Left cardiac atrium (tissue), 4 donors: ENCODE results near the gene ABCA1. TPM values are rescaled to one million over a fixed set of nuclear protein-coding genes. Genes with fewer than 3 reads are reported as not detected.
A peak's percentile ranks its signal among the peaks of the same experiment; 100 is the strongest.

Experiments
- ATAC-seq, 2 donors: fragments of 200-7000 bp; cut with Tn5 transposase; one replicate each; pipeline ENCODE4 v1.9.1; 2020; ENCODE audit warnings: mild to moderate bottlenecking in 2 of 2, moderate library complexity in 2 of 2
- DNase-seq: peaks from one replicate; pipeline ENCODE4 v3.0.0-alpha.2; 2020
- intact Hi-C, 2 donors: fragments of 100-400 bp; cut with DNase I; formaldehyde crosslinking; loops; one replicate each; pipeline versions ENCODE4 v1.14.1 to v1.15.1; 2022 to 2023
- total RNA-seq, 2 donors: library from RNA; stranded (reverse); fragmentation: NEBNext Ultra II Directional; extraction: Animal tissue kit (Norgen Biotek cat#: 25700); gene quantifications; one replicate each; pipeline ENCODE4 v1.2.1, GENCODE V29; 2021
- donor health status: DM: no; HTN: yes; CAD: no.
- donor health status: DM: no; HTN: yes; CAD: no; lungs with severe emphysema.
- donor health status: DM: yes; HTN: yes; CAD: no.
- donor health status: Dilated cardiomyopathy.

Gene ABCA1
- total RNA-seq, 2 donors from 2014 or later, result 8.3 to 19.8 TPM

- ATAC-seq (peak in 1 of 2 donors; percentile 16), DNase-seq (no peak)
- intact Hi-C loops, result no loop called here
Observed at GRCh38 chr9:104826911-104827310, 101.0 kb downstream of the ABCA1 start.

DNA sequence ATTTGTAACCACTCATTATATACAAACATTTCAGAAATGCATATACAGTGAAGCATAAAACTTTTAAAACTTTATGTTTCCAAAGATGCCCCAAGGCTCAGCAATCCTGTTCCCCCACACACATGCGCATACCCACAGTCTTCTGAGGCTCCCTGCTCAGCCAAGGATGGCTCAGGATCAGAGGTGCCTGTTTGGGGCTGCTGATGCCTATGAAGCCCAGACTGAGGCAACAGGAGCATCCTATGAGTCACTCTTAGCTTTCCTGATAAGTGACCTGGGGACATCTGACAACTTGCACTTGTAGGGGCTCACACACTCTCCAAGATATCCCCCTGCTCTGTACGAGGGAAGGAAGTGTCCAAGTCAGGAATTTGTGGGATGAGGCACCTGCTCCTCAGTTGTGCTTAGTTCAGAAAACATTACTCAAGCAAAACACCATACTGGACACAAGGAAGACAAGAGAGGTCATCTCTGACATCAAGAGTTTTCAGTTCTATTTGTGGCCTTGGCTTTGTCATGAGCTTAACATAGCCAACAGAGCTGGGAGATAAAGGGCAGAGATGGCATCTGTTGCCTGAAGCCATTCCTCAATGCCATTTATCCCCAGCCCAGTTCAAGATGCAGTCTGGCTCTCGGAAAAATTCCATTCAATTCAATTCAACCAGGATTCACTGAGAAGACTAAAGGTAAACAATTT is 101.7 kb downstream of the ABCA1 start:
- DNase-seq (no peak), ATAC-seq (peak in 1 of 2 donors; percentile 58)
- intact Hi-C loops, result no loop called here

DNA sequence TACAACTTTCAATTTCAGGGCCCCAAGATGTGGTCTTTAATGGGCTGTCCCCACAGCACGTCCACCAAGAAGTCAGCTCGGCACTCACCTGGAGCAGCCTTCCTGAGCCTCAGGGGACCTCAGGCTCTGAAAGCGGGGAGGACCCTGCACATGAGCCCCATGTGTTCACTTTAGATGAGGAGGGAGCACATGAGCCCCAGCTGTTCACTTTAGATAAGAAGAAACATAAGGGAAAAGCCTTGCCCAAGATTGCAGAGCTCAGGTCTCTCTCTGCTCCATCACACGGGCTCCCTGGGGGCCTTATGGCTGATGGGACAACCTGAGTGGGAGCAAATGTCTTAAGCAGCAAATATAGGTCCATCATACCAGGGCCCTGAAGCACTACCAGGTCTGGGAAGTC is 107.6 kb downstream of the ABCA1 start:
- intact Hi-C loops, result no loop called here
- ATAC-seq, result no peak
- no peak for DNase-seq

- intact Hi-C loops, result no loop called here
- DNase-seq, result no peak
- no peak for ATAC-seq
Observed at GRCh38 chr9:104819033-104819432, 108.9 kb downstream of the ABCA1 start.

- ATAC-seq, result peak in 1 of 2 donors; percentile 62
- no peak for DNase-seq
- intact Hi-C loops, result no loop called here
Observed at GRCh38 chr9:104817437-104817836, 110.5 kb downstream of the ABCA1 start.

- intact Hi-C loops, result no loop called here
- DNase-seq (no peak), ATAC-seq (no peak)
Observed at GRCh38 chr9:104815851-104816565, 111.9 kb downstream of the ABCA1 start.

- ATAC-seq, result peak in 1 of 2 donors; percentile 29
- intact Hi-C loops, result no loop called here
- DNase-seq, result no peak
Observed at GRCh38 chr9:104810421-104811339, 117.3 kb downstream of the ABCA1 start.

GRCh38 chr9:104808035-104808614 is 119.8 kb downstream of the ABCA1 start:
- ATAC-seq, result peak in 1 of 2 donors; percentile 41
- intact Hi-C loops, result no loop called here
- DNase-seq, result no peak

GRCh38 chr9:104805441-104805840 is 122.5 kb downstream of the ABCA1 start:
- intact Hi-C loops, result no loop called here
- ATAC-seq (no peak), DNase-seq (no peak)

DNA sequence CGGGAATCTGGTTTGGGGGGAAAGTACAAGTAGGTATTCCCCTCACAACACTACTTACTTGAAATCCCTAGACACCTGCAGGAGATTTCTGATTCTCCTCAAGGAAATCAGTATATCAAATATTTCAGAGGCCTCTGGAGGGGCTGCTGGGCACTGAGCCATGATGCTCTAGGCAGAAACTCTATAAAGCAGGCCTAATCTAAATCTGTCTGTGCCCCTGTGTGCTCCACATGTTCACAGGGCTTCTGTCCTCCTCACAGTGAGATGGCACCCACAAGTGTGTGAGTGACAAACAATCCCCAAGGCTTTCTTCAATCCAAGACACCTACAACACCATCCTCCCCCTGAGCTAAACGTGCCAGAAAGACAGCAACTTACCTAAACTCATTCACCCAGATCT is 125.0 kb downstream of the ABCA1 start:
- DNase-seq, result no peak
- ATAC-seq, result no peak
- intact Hi-C loops, result no loop called here

DNA sequence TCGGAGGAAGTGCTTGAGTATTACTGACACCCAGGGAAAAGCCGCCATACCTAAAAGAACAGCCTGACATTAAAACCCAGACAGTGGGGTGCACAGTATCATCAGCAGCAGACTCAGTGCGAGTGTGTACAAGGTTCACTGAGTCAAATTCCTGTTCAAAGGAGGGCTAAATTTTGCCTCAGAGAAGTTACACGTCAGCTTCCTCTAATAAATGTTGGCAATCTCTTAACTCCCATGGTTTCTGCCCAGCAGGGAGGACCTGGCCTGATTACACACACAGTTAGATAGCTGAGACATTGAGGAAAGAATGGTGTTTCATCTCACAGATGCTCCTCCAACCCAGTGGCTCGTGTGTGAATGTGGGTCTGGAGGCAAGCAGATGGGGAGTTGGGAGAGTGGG is 125.8 kb downstream of the ABCA1 start:
- no peak for ATAC-seq
- intact Hi-C loops, result no loop called here

DNA sequence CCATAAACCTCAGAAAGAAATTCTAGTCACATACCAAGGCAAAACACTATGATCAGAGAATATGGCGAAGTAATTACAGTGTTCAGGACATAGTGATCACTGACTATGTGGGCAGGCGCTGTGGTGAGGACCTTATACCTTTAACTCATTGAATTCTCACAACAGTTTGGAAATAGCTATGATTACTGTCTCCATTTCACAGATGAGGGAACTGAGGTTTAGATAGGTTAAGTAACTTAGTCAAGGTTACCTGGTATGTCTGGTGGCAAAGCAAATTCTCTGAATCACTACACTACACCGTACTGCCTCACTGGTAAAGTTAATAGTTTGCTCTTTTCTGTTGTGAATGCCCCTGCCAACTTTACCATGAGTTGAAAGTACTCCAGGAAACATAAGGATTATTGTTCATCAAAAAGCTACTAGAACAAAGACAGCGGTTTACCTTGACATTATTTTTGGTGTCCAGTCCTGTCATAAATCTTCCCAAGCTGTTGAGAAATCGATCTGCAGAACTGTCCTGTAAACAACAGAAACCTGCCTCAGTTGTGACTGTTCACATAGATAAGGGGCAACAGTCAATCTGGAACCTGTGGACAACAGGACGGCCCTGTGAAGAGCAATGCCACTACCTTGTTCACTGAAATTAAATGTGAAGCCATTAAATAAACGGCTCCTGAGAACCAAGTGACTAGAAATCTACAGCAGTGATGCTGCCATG is 127.7 kb downstream of the ABCA1 start:
- ATAC-seq, result no peak
- no peak for DNase-seq
- intact Hi-C loops, result no loop called here

More for the DNA sequence above, 125.8 kb downstream of the ABCA1 start:
- DNase-seq, result no peak

- no peak for ATAC-seq
- intact Hi-C loops, result no loop called here
- no peak for DNase-seq
Observed at GRCh38 chr9:104798209-104798995, 129.6 kb downstream of the ABCA1 start.

DNA sequence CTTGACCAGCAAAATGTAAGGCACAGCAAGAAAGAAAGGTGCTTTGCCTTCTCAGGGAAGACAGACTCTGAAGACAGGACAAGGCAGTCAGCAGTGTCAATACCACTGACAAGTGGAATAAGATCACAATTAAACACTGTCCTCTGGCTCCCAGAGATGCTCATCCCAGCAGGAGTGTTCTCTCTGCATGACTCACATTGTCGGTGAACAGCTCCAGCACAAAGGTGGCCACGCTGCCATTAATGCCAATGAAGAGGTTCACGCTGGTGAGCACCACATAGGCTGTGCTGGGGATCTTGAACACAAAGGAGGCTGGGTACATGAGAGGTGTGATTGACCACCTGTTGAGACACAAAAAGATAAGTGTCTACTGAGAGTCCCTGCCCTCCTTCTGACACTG is 132.1 kb downstream of the ABCA1 start:
- intact Hi-C loops, result no loop called here
- ATAC-seq (no peak), DNase-seq (no peak)

DNA sequence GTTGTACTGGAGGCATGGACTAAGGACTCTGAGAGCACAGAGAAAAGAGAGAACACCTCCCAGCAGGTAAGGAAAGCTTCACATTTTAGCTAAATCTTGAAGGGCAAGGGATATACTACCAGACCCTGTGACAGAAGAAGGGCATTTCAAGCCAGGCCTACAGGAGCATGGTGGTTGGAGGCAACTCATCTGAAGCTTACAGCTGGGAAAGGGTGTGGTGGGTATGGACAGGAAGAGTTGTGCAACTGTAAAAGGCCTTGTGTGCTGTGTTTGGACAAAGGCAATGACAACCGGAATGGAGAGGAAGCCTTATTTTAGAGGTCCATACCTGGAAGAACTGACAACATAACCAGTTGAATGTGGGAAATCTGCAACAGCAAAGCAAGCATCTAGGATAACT is 132.9 kb downstream of the ABCA1 start:
- intact Hi-C loops, result no loop called here

GRCh38 chr9:104794070-104794469 is 133.9 kb downstream of the ABCA1 start:
- intact Hi-C loops, result no loop called here
- DNase-seq, result no peak
- no peak for ATAC-seq

More for the DNA sequence above, 132.9 kb downstream of the ABCA1 start:
- ATAC-seq, result peak in 1 of 2 donors; percentile 72
- no peak for DNase-seq

DNA sequence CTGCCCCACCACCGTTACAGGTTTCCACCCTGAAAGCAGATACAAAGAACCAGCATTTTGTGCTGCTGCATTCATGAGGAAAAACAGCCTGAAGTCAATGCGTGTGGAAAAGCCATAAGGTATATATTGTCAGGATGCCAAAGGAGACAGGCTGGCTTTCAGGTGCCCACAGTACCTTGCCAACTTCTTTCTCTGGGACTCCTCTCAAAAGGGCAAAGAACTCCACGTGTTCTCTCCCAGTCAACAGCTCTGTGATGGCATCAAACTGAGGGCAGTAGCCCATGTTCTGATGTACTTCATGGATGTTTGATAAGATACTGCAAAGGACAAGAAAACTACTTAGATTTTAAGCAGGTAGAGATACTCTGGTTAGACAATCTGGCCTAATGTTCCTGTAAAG is 139.7 kb downstream of the ABCA1 start:
- ATAC-seq, result no peak
- no peak for DNase-seq
- intact Hi-C loops, result loop anchor here in 1 of 2 donors (10.0 kb wide), 1 partner anchor 627 kb away; no protein-coding TSS in a partner anchor
